ENCODE measurements around the gene SNW1. TPM values are rescaled to one million over a fixed set of nuclear protein-coding genes. Genes with fewer than 3 reads are reported as not detected.

The SNW1 gene
- total RNA-seq, 4 donors from 2014 or later, result 39.9 to 57.4 (median 51.0) TPM

DNA sequence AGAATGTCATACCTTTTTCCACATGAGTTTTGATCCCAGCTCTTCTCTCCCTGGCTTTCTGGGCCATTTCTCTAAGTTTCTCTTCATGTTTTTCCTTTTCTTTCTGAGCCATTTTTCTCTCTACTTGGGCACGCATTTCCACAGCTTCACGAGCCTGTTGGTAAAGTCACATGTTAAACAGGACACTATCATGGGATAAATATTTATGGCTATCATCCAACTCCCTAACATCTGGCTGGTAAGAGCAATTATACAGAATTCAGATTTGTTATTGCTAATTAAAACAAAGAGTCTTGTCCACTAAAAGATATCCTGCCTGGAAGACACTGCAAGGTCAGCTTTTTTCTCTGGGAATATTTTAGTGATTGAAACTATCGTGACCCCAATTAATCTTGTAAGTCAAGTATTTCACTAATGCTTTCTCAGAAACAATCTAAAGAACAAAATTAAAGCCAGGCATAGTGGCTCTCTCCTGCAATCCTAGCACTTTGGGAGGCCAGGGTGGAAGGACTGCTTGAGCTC is 29.9 kb downstream of the SNW1 start:
- no peak for TF ChIP-seq POLR2AphosphoS5 (IDR thresholded peaks at IDR 0.05)
- no peak for TF ChIP-seq EP300 (IDR thresholded peaks at IDR 0.05)
- TF ChIP-seq, protein P1, sequence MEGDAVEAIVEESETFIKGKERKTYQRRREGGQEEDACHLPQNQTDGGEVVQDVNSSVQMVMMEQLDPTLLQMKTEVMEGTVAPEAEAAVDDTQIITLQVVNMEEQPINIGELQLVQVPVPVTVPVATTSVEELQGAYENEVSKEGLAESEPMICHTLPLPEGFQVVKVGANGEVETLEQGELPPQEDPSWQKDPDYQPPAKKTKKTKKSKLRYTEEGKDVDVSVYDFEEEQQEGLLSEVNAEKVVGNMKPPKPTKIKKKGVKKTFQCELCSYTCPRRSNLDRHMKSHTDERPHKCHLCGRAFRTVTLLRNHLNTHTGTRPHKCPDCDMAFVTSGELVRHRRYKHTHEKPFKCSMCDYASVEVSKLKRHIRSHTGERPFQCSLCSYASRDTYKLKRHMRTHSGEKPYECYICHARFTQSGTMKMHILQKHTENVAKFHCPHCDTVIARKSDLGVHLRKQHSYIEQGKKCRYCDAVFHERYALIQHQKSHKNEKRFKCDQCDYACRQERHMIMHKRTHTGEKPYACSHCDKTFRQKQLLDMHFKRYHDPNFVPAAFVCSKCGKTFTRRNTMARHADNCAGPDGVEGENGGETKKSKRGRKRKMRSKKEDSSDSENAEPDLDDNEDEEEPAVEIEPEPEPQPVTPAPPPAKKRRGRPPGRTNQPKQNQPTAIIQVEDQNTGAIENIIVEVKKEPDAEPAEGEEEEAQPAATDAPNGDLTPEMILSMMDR (IDR thresholded peaks at IDR 0.05), result no peak
- no peak for TF ChIP-seq POLR2A (IDR thresholded peaks at IDR 0.05; ENCODE audit: low read depth)
- no peaks in the 10 kb centered on the region for H3K27me3 ChIP-seq
- 78% methylated on average over 3 of the region's 3 CpGs for WGBS
- no peak for DNase-seq (ENCODE audit: extremely low spot score)
- H3K4me3 ChIP-seq, result no peak overlapping the region
- H3K9me3 ChIP-seq, result no peaks in the 10 kb centered on the region
- peaks cover 81 to 100% (median 98%) of the 10 kb centered on the region in 4 donors for H3K36me3 ChIP-seq
- H3K4me1 ChIP-seq, result no peaks in the 10 kb centered on the region
- H3K27ac ChIP-seq (replicated peaks in 1 of 4), result no peak overlapping the region
- intact Hi-C loops (cut with DNase I), result no loop called here

GRCh38 chr14:77722301-77722700 is 38.7 kb downstream of the SNW1 start:
- no peaks in the 10 kb centered on the region for H3K9me3 ChIP-seq
- TF ChIP-seq POLR2AphosphoS5 (IDR thresholded peaks at IDR 0.05), result no peak
- no peak for TF ChIP-seq EP300 (IDR thresholded peaks at IDR 0.05)
- no peak for TF ChIP-seq POLR2A (IDR thresholded peaks at IDR 0.05; ENCODE audit: low read depth)
- TF ChIP-seq, protein P1 (IDR thresholded peaks at IDR 0.05), result no peak
- 98% methylated on average over 3 of the region's 3 CpGs for WGBS
- no peak for DNase-seq (ENCODE audit: extremely low spot score)
- no peak overlapping the region for H3K4me3 ChIP-seq
- intact Hi-C loops (cut with DNase I), result loop anchor here (5.0 kb wide), 1 partner anchor 265 kb away; the partner anchor contains the start of genes AHSA1 and VIPAS39
- H3K27ac ChIP-seq (replicated peaks in 1 of 4), result no peak overlapping the region
- peaks cover 62 to 100% (median 96%) of the 10 kb centered on the region in 4 donors for H3K36me3 ChIP-seq
- H3K4me1 ChIP-seq, result no peaks in the 10 kb centered on the region
- H3K27me3 ChIP-seq, result no peaks in the 10 kb centered on the region

- WGBS, result 90% methylated on average over 5 of the region's 5 CpGs
- DNase-seq (ENCODE audit: extremely low spot score), result no peak
- Histone ChIP-seq H3K4me1 (no peaks in the 10 kb centered on the region), H3K9me3 (no peaks in the 10 kb centered on the region), H3K36me3 (peaks cover 67 to 100% (median 96%) of the 10 kb centered on the region in 4 donors), H3K27me3 (no peaks in the 10 kb centered on the region), H3K27ac (replicated peaks in 1 of 4) (no peak overlapping the region), H3K4me3 (no peak overlapping the region)
- TF ChIP-seq, protein P1 (IDR thresholded peaks at IDR 0.05), result no peak
- TF ChIP-seq POLR2A (IDR thresholded peaks at IDR 0.05; ENCODE audit: low read depth), result no peak
- TF ChIP-seq POLR2AphosphoS5 (IDR thresholded peaks at IDR 0.05), result no peak
- TF ChIP-seq EP300 (IDR thresholded peaks at IDR 0.05), result no peak
- intact Hi-C loops (cut with DNase I), result loop anchor here (5.0 kb wide), 1 partner anchor 264 kb away; the partner anchor contains the start of genes AHSA1 and VIPAS39
These were observed 39.5 kb downstream of the SNW1 start for GRCh38 chr14:77721437-77721836.

- no peaks in the 10 kb centered on the region for H3K27me3 ChIP-seq
- no peak for DNase-seq (ENCODE audit: extremely low spot score)
- WGBS, result 74% methylated on average over 5 of the region's 5 CpGs
- TF ChIP-seq, protein P1 (IDR thresholded peaks at IDR 0.05), result no peak
- TF ChIP-seq POLR2A (IDR thresholded peaks at IDR 0.05; ENCODE audit: low read depth) (no peak), POLR2AphosphoS5 (IDR thresholded peaks at IDR 0.05) (no peak), EP300 (IDR thresholded peaks at IDR 0.05) (no peak)
- peaks cover 67 to 97% (median 91%) of the 10 kb centered on the region in 4 donors for H3K36me3 ChIP-seq
- no peaks in the 10 kb centered on the region for H3K9me3 ChIP-seq
- H3K27ac ChIP-seq (replicated peaks in 1 of 4), result no peak overlapping the region
- peaks cover 0 to 7% (median 3%) of the 10 kb centered on the region in 4 donors for H3K4me1 ChIP-seq
- intact Hi-C loops (cut with DNase I), result no loop called here
- H3K4me3 ChIP-seq, result no peak overlapping the region
These were observed 43.2 kb downstream of the SNW1 start for GRCh38 chr14:77717608-77718305.

Data from esophagus muscularis mucosa (tissue), 4 donors.